Activated CD4-positive, alpha-beta T cell treated with anti-CD3 and anti-CD28 coated beads, Interleukin-2, amount 10 ng/mL, durations not matched to agents 7 days and 5 days (primary cell): ENCODE measurements around the gene HOXB6. TPM values are rescaled to one million over a fixed set of nuclear protein-coding genes. Genes with fewer than 3 reads are reported as not detected.

Experiments
- CTCF ChIA-PET: fragments of 350-600 bp; sonication (Branson Sonifier 250); formaldehyde crosslinking; loops from one replicate; lab custom pipeline; 2021; ENCODE audit warnings: antibody characterized with exemption; lab: Charles Lee
- POLR2A ChIA-PET: fragments of 350-600 bp; sonication (Branson Sonifier 250); formaldehyde crosslinking; loops from one replicate; lab custom pipeline; 2021; ENCODE audit warnings: antibody characterized with exemption; lab: Charles Lee
- DNase-seq: peaks from one replicate; pipeline ENCODE4 v3.0.0-alpha.2; 2020
- H3K27ac Mint-ChIP-seq: one replicate; pipeline ENCODE4 v1.8.0; 2021; ENCODE audit warnings: mild to moderate bottlenecking, moderate library complexity, mixed read lengths
- H3K27me3 Mint-ChIP-seq: one replicate; pipeline ENCODE4 v1.8.0; 2021; ENCODE audit warnings: mixed read lengths
- H3K36me3 Mint-ChIP-seq: one replicate; pipeline ENCODE4 v1.8.0; 2021; ENCODE audit warnings: low read depth, mixed read lengths
- H3K4me1 Mint-ChIP-seq: one replicate; pipeline ENCODE4 v1.8.0; 2021; ENCODE audit warnings: mixed read lengths
- H3K4me3 Mint-ChIP-seq: one replicate; pipeline ENCODE4 v1.8.0; 2021; ENCODE audit warnings: mild to moderate bottlenecking, moderate library complexity, mixed read lengths
- H3K9me3 Mint-ChIP-seq: one replicate; pipeline ENCODE4 v1.8.0; 2021; ENCODE audit warnings: mixed read lengths
- total RNA-seq, 2 experiments: library from RNA; stranded (reverse); gene quantifications; one replicate each; pipeline ENCODE4 v1.2.3, GENCODE V29; 2021

HOXB6 gene
- total RNA-seq, 2 experiments from 2014 or later, result not detected

DNA sequence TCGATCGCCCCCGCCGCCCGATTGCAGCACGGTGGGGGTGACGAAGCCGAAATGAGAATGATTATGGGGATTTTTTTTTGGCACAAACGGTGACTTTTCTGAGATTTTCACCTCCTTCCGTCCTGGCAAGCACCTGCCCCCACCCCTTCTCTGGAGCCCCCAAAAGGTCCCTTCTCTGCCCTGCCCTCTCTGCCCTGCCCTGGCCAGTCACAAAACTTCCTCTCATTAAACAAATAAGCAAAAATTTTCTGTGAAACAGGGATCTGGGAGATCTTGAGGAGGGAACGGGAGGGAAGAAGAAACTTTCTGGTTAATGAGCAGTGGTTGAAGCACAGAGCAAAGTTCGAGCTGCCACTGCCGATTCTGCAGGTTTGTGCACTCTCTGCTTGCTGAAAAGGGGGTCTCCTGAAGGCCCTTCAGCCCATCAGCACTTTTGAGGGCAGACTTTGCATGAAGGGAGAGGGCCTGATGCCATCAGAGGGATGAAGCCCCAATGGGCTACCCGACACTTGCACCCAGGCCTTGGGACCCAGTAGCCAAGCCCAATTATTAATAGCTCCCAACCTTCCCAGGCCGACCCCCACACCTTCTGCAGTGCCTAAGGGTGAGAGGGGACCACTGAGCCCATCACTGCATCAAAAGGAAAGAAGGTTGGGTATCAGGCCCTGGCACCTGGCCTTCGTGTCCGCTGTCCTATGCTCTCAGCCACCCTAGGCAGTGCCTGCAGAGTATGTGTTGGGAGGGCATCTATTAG is 11.4 kb upstream of the HOXB6 start:
- DNase-seq, result no peak
- ChIA-PET CTCF (interaction anchor here (1.2 to 1.7 kb wide), 4 partner anchors 9 to 591 kb away, joined by 3 to 5 read pairs (median 4); no protein-coding TSS in a partner anchor), POLR2A (no interaction called here)
- no peak overlapping the region for H3K4me3 Mint-ChIP-seq
- H3K27ac Mint-ChIP-seq, result peak overlapping the region; percentile 60
- no peaks in the 10 kb centered on the region for H3K36me3 Mint-ChIP-seq
- peaks cover 46% of the 10 kb centered on the region for H3K4me1 Mint-ChIP-seq
- peaks cover 90% of the 10 kb centered on the region for H3K27me3 Mint-ChIP-seq
- H3K9me3 Mint-ChIP-seq, result no peaks in the 10 kb centered on the region

- H3K4me1 Mint-ChIP-seq, result peaks cover 51% of the 10 kb centered on the region
- H3K4me3 Mint-ChIP-seq, result peak within 1 kb of the TSS; percentile 25
- peak within 1 kb of the TSS; percentile 67 for H3K27ac Mint-ChIP-seq
- H3K27me3 Mint-ChIP-seq, result peaks cover 86% of the 10 kb centered on the region
- H3K36me3 Mint-ChIP-seq, result no peaks in the 10 kb centered on the region
- ChIA-PET CTCF (interaction anchor here (0.6 to 2.8 kb wide), 10 partner anchors 8 to 590 kb away, joined by 3 to 18 read pairs (median 4); partner anchors contain the start of gene HOXB5), POLR2A (no interaction called here)
- no peak for DNase-seq
- H3K9me3 Mint-ChIP-seq, result no peaks in the 10 kb centered on the region
Observed at GRCh38 chr17:48615047-48615962, 10.5 kb upstream of the HOXB6 start, which contains the start of gene HOXB8. Gene HOXB8 (minus strand): TSS chr17:48615292. CDS start chr17:48614704, 588 bp downstream.

GRCh38 chr17:48613862-48614694 is 9.3 kb upstream of the HOXB6 start:
- Mint-ChIP-seq H3K27ac (peak overlapping the region; percentile 31), H3K4me3 (peak overlapping the region; percentile 43), H3K36me3 (no peaks in the 10 kb centered on the region), H3K27me3 (peaks cover 86% of the 10 kb centered on the region), H3K4me1 (peaks cover 50% of the 10 kb centered on the region), H3K9me3 (no peaks in the 10 kb centered on the region)
- no peak for DNase-seq
- CTCF ChIA-PET, result interaction anchor here (0.9 to 2.8 kb wide), 12 partner anchors 11 to 589 kb away, joined by 3 to 18 read pairs (median 4); partner anchors contain the start of genes HOXB5 and HOXB9
- POLR2A ChIA-PET, result no interaction called here

GRCh38 chr17:48612854-48613691 is 8.3 kb upstream of the HOXB6 start:
- Mint-ChIP-seq H3K27me3 (peaks cover 84% of the 10 kb centered on the region), H3K36me3 (no peaks in the 10 kb centered on the region), H3K4me1 (peaks cover 40% of the 10 kb centered on the region), H3K9me3 (no peaks in the 10 kb centered on the region), H3K27ac (peak overlapping the region; percentile 33), H3K4me3 (peak overlapping the region; percentile 52)
- peak; percentile 36 for DNase-seq
- CTCF ChIA-PET, result interaction anchor here (0.6 to 2.8 kb wide), 11 partner anchors 13 to 367 kb away, joined by 3 to 18 read pairs (median 4); partner anchors contain the start of genes HOXB5 and HOXB9
- POLR2A ChIA-PET, result interaction anchor here (0.6 kb wide), 1 partner anchor 33 kb away, joined by 3 read pairs; no protein-coding TSS in a partner anchor

- peak overlapping the region; percentile 33 for H3K27ac Mint-ChIP-seq
- H3K4me3 Mint-ChIP-seq, result peak overlapping the region; percentile 43
- POLR2A ChIA-PET, result no interaction called here
- H3K36me3 Mint-ChIP-seq, result no peaks in the 10 kb centered on the region
- peaks cover 39% of the 10 kb centered on the region for H3K4me1 Mint-ChIP-seq
- no peak for DNase-seq
- CTCF ChIA-PET, result interaction anchor here (0.6 to 2.8 kb wide), 8 partner anchors 14 to 274 kb away, joined by 3 to 18 read pairs (median 4); partner anchors contain the start of genes HOXB5 and HOXB9
- H3K9me3 Mint-ChIP-seq, result no peaks in the 10 kb centered on the region
- H3K27me3 Mint-ChIP-seq, result peaks cover 84% of the 10 kb centered on the region
Observed at GRCh38 chr17:48612456-48612853, 7.7 kb upstream of the HOXB6 start.

- peaks cover 84% of the 10 kb centered on the region for H3K27me3 Mint-ChIP-seq
- POLR2A ChIA-PET, result no interaction called here
- no peaks in the 10 kb centered on the region for H3K9me3 Mint-ChIP-seq
- CTCF ChIA-PET, result no interaction called here
- peak overlapping the region; percentile 84 for H3K4me3 Mint-ChIP-seq
- H3K27ac Mint-ChIP-seq, result no peak overlapping the region
- H3K36me3 Mint-ChIP-seq, result no peaks in the 10 kb centered on the region
- DNase-seq, result no peak
- H3K4me1 Mint-ChIP-seq, result peaks cover 34% of the 10 kb centered on the region
Observed at GRCh38 chr17:48611681-48612455, 7.1 kb upstream of the HOXB6 start.

GRCh38 chr17:48611213-48611612 is 6.4 kb upstream of the HOXB6 start:
- H3K9me3 Mint-ChIP-seq, result no peaks in the 10 kb centered on the region
- no peaks in the 10 kb centered on the region for H3K36me3 Mint-ChIP-seq
- CTCF ChIA-PET, result no interaction called here
- peaks cover 34% of the 10 kb centered on the region for H3K4me1 Mint-ChIP-seq
- DNase-seq, result no peak
- H3K27ac Mint-ChIP-seq, result peak overlapping the region; percentile 73
- H3K4me3 Mint-ChIP-seq, result peak overlapping the region; percentile 84
- POLR2A ChIA-PET, result no interaction called here
- H3K27me3 Mint-ChIP-seq, result peaks cover 84% of the 10 kb centered on the region

GRCh38 chr17:48610282-48611211 is 5.8 kb upstream of the HOXB6 start, which contains the start of gene HOXB7:
Gene HOXB7 (minus strand): TSS chr17:48611017. CDS start chr17:48610918, 99 bp downstream.
- Mint-ChIP-seq H3K4me1 (peaks cover 34% of the 10 kb centered on the region), H3K27me3 (peaks cover 81% of the 10 kb centered on the region), H3K36me3 (no peaks in the 10 kb centered on the region), H3K9me3 (no peaks in the 10 kb centered on the region), H3K4me3 (peak within 1 kb of the TSS; percentile 84), H3K27ac (peak within 1 kb of the TSS; percentile 73)
- peak; percentile 57 for DNase-seq
- POLR2A ChIA-PET, result interaction anchor here (0.6 kb wide), 1 partner anchor 20 kb away, joined by 3 read pairs; no protein-coding TSS in a partner anchor
- CTCF ChIA-PET, result interaction anchor here (1.0 to 2.3 kb wide), 9 partner anchors 8 to 68 kb away, joined by 3 to 7 read pairs (median 4); partner anchors contain the start of gene HOXB9

GRCh38 chr17:48609759-48610281 is 5.0 kb upstream of the HOXB6 start:
- H3K4me3 Mint-ChIP-seq, result peak overlapping the region; percentile 84
- H3K9me3 Mint-ChIP-seq, result no peaks in the 10 kb centered on the region
- no peak overlapping the region for H3K27ac Mint-ChIP-seq
- H3K27me3 Mint-ChIP-seq, result peaks cover 79% of the 10 kb centered on the region
- no peaks in the 10 kb centered on the region for H3K36me3 Mint-ChIP-seq
- H3K4me1 Mint-ChIP-seq, result peaks cover 30% of the 10 kb centered on the region
- ChIA-PET CTCF (interaction anchor here (1.0 to 2.3 kb wide), 10 partner anchors 9 to 141 kb away, joined by 3 to 7 read pairs (median 4); partner anchors contain the start of gene HOXB9), POLR2A (interaction anchor here (0.6 kb wide), 1 partner anchor 19 kb away, joined by 3 read pairs; no protein-coding TSS in a partner anchor)
- no peak for DNase-seq
